KMS-11 (cell line): Measurements from ENCODE around the gene PIEZO2.

ENCODE experiments used
- H2AFZ ChIP-seq: fragments of 200-600 bp; sonication (generic); 2 replicates; pipeline ENCODE4 v1.6.1; 2016; ENCODE audit warnings: antibody characterized with exemption, mixed run types, low read depth
- H3K27ac ChIP-seq: fragments of 200-600 bp; sonication (generic); 2 replicates; pipeline ENCODE4 v1.6.1; 2016; ENCODE audit warnings: mild to moderate bottlenecking, mixed run types
- H3K27me3 ChIP-seq: fragments of 200-600 bp; sonication (generic); 2 replicates; pipeline ENCODE4 v1.6.1; 2017; ENCODE audit warnings: mild to moderate bottlenecking, low read depth, mixed run types, moderate library complexity; ENCODE audit not compliant: insufficient read depth
- H3K36me3 ChIP-seq: fragments of 200-600 bp; sonication (generic); 2 replicates; pipeline ENCODE4 v1.6.1; 2017; ENCODE audit warnings: mild to moderate bottlenecking, mixed run types; ENCODE audit not compliant: insufficient read depth
- H3K4me1 ChIP-seq: fragments of 200-600 bp; sonication (generic); 2 replicates; pipeline ENCODE4 v1.6.1; 2016; ENCODE audit warnings: mild to moderate bottlenecking, low read depth, mixed run types; ENCODE audit not compliant: poor library complexity, severe bottlenecking
- H3K4me2 ChIP-seq: fragments of 200-600 bp; sonication (generic); 2 replicates; pipeline ENCODE4 v1.7.0; 2016; ENCODE audit warnings: mild to moderate bottlenecking, mixed run types
- H3K4me3 ChIP-seq: fragments of 200-600 bp; sonication (generic); IDR thresholded peaks from 2 replicates; pipeline ENCODE4 v1.6.1; 2017; ENCODE audit warnings: low read depth, low read length, mixed read lengths; ENCODE audit not compliant: insufficient read depth
- H3K79me2 ChIP-seq: fragments of 200-600 bp; sonication (generic); 2 replicates; pipeline ENCODE4 v1.6.1; 2016; ENCODE audit warnings: low read depth, mixed run types; ENCODE audit not compliant: insufficient read depth
- H3K9ac ChIP-seq: fragments of 200-600 bp; sonication (generic); 2 replicates; pipeline ENCODE4 v1.6.1; 2016; ENCODE audit warnings: mild to moderate bottlenecking, mixed run types
- H4K20me1 ChIP-seq: fragments of 200-600 bp; sonication (generic); 2 replicates; pipeline ENCODE4 v1.6.1; 2016; ENCODE audit warnings: mild to moderate bottlenecking, mixed run types; ENCODE audit not compliant: insufficient read depth
- TF ChIP-seq, protein P1 (sequence below): fragments of 200-600 bp; sonication (generic); conservative IDR thresholded peaks from 2 replicates; pipeline ENCODE4 v1.6.1; 2017; ENCODE audit warnings: low read depth, mild to moderate bottlenecking, antibody characterized with exemption, low read length, moderate library complexity, mixed read lengths

Gene PIEZO2

DNA sequence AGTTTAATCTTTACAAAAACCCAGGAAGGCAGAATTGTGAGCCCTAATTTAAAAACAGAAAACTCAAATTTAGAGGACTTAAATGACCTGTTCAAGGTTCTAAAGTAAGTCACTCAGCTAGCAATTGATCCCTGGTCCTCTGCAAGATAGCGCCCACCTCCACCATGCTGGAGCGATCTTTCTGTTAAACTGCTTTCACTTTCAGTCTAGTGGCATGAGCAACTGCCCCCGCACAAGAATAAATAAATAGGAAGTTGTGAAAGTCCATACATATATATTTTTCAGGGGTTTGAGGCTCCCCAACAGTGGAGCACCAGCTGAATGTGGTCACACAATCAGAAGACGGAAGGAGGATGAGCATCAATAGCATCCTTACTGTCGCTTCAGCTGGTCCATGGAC lies 405.6 kb downstream of the PIEZO2 start:
- H3K27me3 ChIP-seq, result no peaks in the 10 kb centered on the region
- TF ChIP-seq, protein P1, sequence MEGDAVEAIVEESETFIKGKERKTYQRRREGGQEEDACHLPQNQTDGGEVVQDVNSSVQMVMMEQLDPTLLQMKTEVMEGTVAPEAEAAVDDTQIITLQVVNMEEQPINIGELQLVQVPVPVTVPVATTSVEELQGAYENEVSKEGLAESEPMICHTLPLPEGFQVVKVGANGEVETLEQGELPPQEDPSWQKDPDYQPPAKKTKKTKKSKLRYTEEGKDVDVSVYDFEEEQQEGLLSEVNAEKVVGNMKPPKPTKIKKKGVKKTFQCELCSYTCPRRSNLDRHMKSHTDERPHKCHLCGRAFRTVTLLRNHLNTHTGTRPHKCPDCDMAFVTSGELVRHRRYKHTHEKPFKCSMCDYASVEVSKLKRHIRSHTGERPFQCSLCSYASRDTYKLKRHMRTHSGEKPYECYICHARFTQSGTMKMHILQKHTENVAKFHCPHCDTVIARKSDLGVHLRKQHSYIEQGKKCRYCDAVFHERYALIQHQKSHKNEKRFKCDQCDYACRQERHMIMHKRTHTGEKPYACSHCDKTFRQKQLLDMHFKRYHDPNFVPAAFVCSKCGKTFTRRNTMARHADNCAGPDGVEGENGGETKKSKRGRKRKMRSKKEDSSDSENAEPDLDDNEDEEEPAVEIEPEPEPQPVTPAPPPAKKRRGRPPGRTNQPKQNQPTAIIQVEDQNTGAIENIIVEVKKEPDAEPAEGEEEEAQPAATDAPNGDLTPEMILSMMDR, result no peak
- H3K79me2 ChIP-seq, result no peaks in the 10 kb centered on the region
- H3K4me1 ChIP-seq, result no peaks in the 10 kb centered on the region
- H3K4me3 ChIP-seq, result no peak overlapping the region
- no peak overlapping the region for H3K9ac ChIP-seq
- no peaks in the 10 kb centered on the region for H3K36me3 ChIP-seq
- H3K27ac ChIP-seq, result no peak overlapping the region
- H4K20me1 ChIP-seq, result no peaks in the 10 kb centered on the region
- no peak overlapping the region for H2AFZ ChIP-seq
- no peak overlapping the region for H3K4me2 ChIP-seq

DNA sequence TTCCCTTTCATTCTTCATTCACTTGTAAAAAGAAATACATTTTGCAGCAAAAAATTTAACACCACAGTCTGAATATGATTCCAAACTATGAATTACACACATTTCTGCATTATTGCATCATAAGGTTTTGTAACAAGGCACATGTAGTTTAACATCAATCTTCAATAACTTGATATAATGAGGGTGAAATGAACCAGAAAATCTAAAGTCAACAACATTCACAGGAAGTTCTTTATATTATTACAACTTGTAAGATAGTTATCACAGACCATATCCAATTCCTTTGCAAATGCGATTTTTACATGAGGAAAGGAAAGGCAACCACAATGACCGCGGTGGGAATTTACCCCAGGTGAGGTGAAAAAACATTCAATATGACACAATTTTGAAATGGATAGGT lies 410.2 kb downstream of the PIEZO2 start:
- Histone ChIP-seq H3K79me2 (no peaks in the 10 kb centered on the region), H3K4me3 (no peak overlapping the region), H3K9ac (no peak overlapping the region), H3K27me3 (no peaks in the 10 kb centered on the region), H3K4me1 (no peaks in the 10 kb centered on the region), H3K4me2 (no peak overlapping the region), H3K36me3 (no peaks in the 10 kb centered on the region), H2AFZ (no peak overlapping the region), H4K20me1 (no peaks in the 10 kb centered on the region), H3K27ac (no peak overlapping the region)
- TF ChIP-seq, protein P1, result no peak

DNA sequence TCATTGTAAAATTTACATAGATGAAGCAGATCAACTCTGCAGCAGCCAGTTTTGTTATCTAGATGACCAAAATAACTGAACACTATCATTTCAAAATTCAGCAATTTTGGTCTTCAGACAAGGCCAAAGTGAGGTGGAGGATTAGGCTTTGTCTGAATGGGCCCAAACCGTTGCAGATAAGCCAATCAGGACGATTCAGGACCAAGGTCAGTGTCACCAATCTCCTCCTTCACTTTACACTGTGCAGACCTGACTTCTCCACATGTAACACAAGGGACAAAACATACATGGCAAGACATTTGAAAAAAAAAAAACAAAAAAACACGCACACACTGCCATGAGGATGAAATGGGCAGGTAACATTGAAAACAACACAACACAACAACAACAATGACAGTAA lies 412.4 kb downstream of the PIEZO2 start:
- no peak overlapping the region for H3K27ac ChIP-seq
- no peaks in the 10 kb centered on the region for H4K20me1 ChIP-seq
- TF ChIP-seq, protein P1, result no peak
- H3K4me1 ChIP-seq, result no peaks in the 10 kb centered on the region
- no peaks in the 10 kb centered on the region for H3K36me3 ChIP-seq
- no peaks in the 10 kb centered on the region for H3K79me2 ChIP-seq
- H3K27me3 ChIP-seq, result no peaks in the 10 kb centered on the region
- H3K4me3 ChIP-seq, result no peak overlapping the region
- no peak overlapping the region for H3K4me2 ChIP-seq
- no peak overlapping the region for H2AFZ ChIP-seq
- H3K9ac ChIP-seq, result no peak overlapping the region

DNA sequence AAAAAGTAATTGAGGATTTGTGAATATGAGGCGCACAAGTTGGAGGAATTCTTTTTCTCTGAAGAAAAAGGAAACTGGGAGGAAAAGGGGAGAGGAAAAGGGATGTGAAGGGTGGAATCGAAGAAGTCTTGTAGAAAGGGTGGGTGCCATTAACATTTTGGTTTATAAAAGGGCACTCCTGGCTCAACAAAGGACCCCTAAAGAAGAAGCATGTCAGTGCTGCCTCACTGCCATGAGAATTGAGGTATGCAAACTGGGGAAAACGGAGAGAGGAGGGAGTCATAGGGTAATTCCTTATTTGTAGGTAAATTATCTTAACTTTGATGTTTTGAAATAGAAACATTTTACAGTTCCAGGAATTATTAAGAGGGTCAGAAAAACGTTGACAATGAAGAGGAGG lies 416.4 kb downstream of the PIEZO2 start:
- no peaks in the 10 kb centered on the region for H3K79me2 ChIP-seq
- no peaks in the 10 kb centered on the region for H3K4me1 ChIP-seq
- H3K4me3 ChIP-seq, result no peak overlapping the region
- H2AFZ ChIP-seq, result no peak overlapping the region
- no peaks in the 10 kb centered on the region for H3K27me3 ChIP-seq
- TF ChIP-seq, protein P1, result no peak
- H4K20me1 ChIP-seq, result no peaks in the 10 kb centered on the region
- no peak overlapping the region for H3K9ac ChIP-seq
- no peak overlapping the region for H3K4me2 ChIP-seq
- H3K36me3 ChIP-seq, result no peaks in the 10 kb centered on the region
- H3K27ac ChIP-seq, result no peak overlapping the region
